Germinal center (tissue), 1 donor: ENCODE measurements around the gene TRAF3IP3.
"Not testable (repeated sequence)": the region's sequence is repeated elsewhere in the genome, so short reads cannot be mapped to it uniquely, and the experiment has no call there.

ENCODE experiments used
- DNase-seq: peaks from one replicate; pipeline ENCODE4 v3.0.0; 2012; ENCODE audit warnings: mixed read lengths, low spot score

The TRAF3IP3 gene

GRCh38 chr1:209769171-209769904 lies 13.5 kb downstream of the TRAF3IP3 start:
- peak; percentile 44 for DNase-seq

- DNase-seq = no peak
These were observed 14.1 kb downstream of the TRAF3IP3 start for GRCh38 chr1:209769971-209770370.

- DNase-seq = no peak
These were observed 15.0 kb downstream of the TRAF3IP3 start for GRCh38 chr1:209770636-209771415.

- no peak for DNase-seq
These were observed 16.3 kb downstream of the TRAF3IP3 start for GRCh38 chr1:209772126-209772525.

GRCh38 chr1:209774592-209774991 lies 18.7 kb downstream of the TRAF3IP3 start:
- no peak for DNase-seq

GRCh38 chr1:209775678-209776077 lies 19.8 kb downstream of the TRAF3IP3 start:
- DNase-seq = no peak

GRCh38 chr1:209777587-209777986 lies 21.7 kb downstream of the TRAF3IP3 start:
- DNase-seq = no peak

GRCh38 chr1:209778102-209778501 lies 22.2 kb downstream of the TRAF3IP3 start:
- DNase-seq = no peak

- no peak for DNase-seq
These were observed 24.4 kb downstream of the TRAF3IP3 start for GRCh38 chr1:209780268-209780667.

- DNase-seq = no peak
These were observed 27.5 kb downstream of the TRAF3IP3 start for GRCh38 chr1:209783386-209783785.

- DNase-seq = peak; percentile 99
These were observed 28.7 kb downstream of the TRAF3IP3 start, which contains the start of gene C1orf74 for GRCh38 chr1:209784265-209785169. Gene C1orf74 (minus strand): TSS chr1:209784559. CDS start chr1:209783634, 925 bp downstream.

GRCh38 chr1:209785592-209785991 lies 29.7 kb downstream of the TRAF3IP3 start:
- DNase-seq = no peak

- no peak for DNase-seq
These were observed 30.3 kb downstream of the TRAF3IP3 start for GRCh38 chr1:209786146-209786545.

GRCh38 chr1:209787551-209787950 lies 31.7 kb downstream of the TRAF3IP3 start:
- DNase-seq = no peak

- no peak for DNase-seq
These were observed 33.4 kb downstream of the TRAF3IP3 start for GRCh38 chr1:209789245-209789644.

- no peak for DNase-seq
These were observed 34.7 kb downstream of the TRAF3IP3 start for GRCh38 chr1:209790286-209791193.

- DNase-seq = no peak
These were observed 36.1 kb downstream of the TRAF3IP3 start for GRCh38 chr1:209791920-209792319.

GRCh38 chr1:209793711-209794110 lies 37.9 kb downstream of the TRAF3IP3 start:
- DNase-seq = not testable (repeated sequence)

- DNase-seq = no peak
These were observed 42.3 kb downstream of the TRAF3IP3 start for GRCh38 chr1:209797978-209798639.

GRCh38 chr1:209800984-209801834 lies 45.4 kb downstream of the TRAF3IP3 start:
- no peak for DNase-seq
